Calu3 (cell line): Measurements from ENCODE around the gene PELO. TPM values are rescaled to one million over a fixed set of nuclear protein-coding genes. Genes with fewer than 3 reads are reported as not detected.

Experiments used
- BruUV-seq: library from RNA; stranded (reverse); fragments of 400-500 nt; replicated peaks from 2 replicates; lab custom pipeline; 2021; lab: Mats Ljungman, UMichigan
- CTCF ChIA-PET: fragments of 300-600 bp; sonication (Branson Sonifier 250); formaldehyde crosslinking; loops from one replicate; lab custom pipeline; 2022; ENCODE audit warnings: antibody characterized with exemption; lab: Charles Lee
- DNase-seq: peaks from one replicate; pipeline ENCODE4 v3.0.0; 2022
- H3K27ac Mint-ChIP-seq: one replicate; pipeline ENCODE4 v1.8.0; 2022; ENCODE audit warnings: mixed read lengths; ENCODE audit not compliant: unreplicated experiment
- H3K27me3 Mint-ChIP-seq: one replicate; pipeline ENCODE4 v1.8.0; 2022; ENCODE audit warnings: mixed read lengths; ENCODE audit not compliant: unreplicated experiment
- H3K36me3 Mint-ChIP-seq: one replicate; pipeline ENCODE4 v1.8.0; 2022; ENCODE audit warnings: mild to moderate bottlenecking, moderate library complexity, mixed read lengths; ENCODE audit not compliant: insufficient read depth, unreplicated experiment
- H3K4me1 Mint-ChIP-seq: one replicate; pipeline ENCODE4 v1.8.0; 2022; ENCODE audit warnings: mild to moderate bottlenecking, low read depth, mixed read lengths; ENCODE audit not compliant: unreplicated experiment
- H3K4me3 Mint-ChIP-seq: one replicate; pipeline ENCODE4 v1.8.0; 2022; ENCODE audit warnings: mild to moderate bottlenecking, low read depth, moderate library complexity, mixed read lengths; ENCODE audit not compliant: unreplicated experiment
- H3K9me3 Mint-ChIP-seq: one replicate; pipeline ENCODE4 v1.8.0; 2022; ENCODE audit warnings: low read depth, mixed read lengths; ENCODE audit not compliant: unreplicated experiment
- intact Hi-C: fragments of 100-400 bp; cut with micrococcal nuclease; formaldehyde crosslinking; loops from one replicate; pipeline ENCODE4 v1.10.0; 2022; ENCODE audit not compliant: unreplicated experiment
- total RNA-seq: library from RNA; stranded (reverse); gene quantifications from 2 replicates; pipeline ENCODE4 v1.2.3, GENCODE V29; 2022
- TF ChIP-seq, protein P1 (sequence below): fragments of 200-600 bp; IDR thresholded peaks from one replicate; pipeline ENCODE4 v1.8.0; 2022; ENCODE audit warnings: antibody characterized with exemption; ENCODE audit not compliant: unreplicated experiment

The PELO gene
- total RNA-seq, 1 experiment from 2014 or later, result 24.6 TPM

DNA sequence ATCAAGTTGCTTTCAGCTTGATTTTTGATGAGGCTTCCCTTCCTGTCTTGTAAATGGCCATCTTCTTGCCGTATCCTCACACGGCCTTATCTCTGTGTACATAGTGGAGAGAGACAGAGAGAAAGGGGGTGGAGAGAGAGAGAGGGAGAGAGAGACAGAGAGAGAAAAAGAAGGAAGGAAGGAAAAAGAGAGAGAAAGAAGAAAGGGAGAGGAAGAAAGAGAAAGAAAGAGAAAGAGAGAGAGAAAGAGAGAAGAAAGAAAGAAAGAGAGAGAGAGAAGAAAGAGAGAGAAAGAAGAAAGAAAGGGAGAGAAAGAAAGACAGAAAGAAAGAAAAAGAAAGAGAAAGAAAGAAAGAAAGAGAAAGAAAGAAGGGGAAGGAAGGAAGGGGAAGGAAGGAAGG is 46.6 kb downstream of the PELO start:
- no peaks in the 10 kb centered on the region for H3K27me3 Mint-ChIP-seq
- no peak overlapping the region for H3K4me3 Mint-ChIP-seq
- no peak for DNase-seq
- H3K9me3 Mint-ChIP-seq, result no peaks in the 10 kb centered on the region
- H3K4me1 Mint-ChIP-seq, result peaks cover 9% of the 10 kb centered on the region
- intact Hi-C loops, result no loop called here
- TF ChIP-seq, protein P1, sequence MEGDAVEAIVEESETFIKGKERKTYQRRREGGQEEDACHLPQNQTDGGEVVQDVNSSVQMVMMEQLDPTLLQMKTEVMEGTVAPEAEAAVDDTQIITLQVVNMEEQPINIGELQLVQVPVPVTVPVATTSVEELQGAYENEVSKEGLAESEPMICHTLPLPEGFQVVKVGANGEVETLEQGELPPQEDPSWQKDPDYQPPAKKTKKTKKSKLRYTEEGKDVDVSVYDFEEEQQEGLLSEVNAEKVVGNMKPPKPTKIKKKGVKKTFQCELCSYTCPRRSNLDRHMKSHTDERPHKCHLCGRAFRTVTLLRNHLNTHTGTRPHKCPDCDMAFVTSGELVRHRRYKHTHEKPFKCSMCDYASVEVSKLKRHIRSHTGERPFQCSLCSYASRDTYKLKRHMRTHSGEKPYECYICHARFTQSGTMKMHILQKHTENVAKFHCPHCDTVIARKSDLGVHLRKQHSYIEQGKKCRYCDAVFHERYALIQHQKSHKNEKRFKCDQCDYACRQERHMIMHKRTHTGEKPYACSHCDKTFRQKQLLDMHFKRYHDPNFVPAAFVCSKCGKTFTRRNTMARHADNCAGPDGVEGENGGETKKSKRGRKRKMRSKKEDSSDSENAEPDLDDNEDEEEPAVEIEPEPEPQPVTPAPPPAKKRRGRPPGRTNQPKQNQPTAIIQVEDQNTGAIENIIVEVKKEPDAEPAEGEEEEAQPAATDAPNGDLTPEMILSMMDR, result no peak
- CTCF ChIA-PET, result no interaction called here
- no peaks in the 10 kb centered on the region for H3K36me3 Mint-ChIP-seq
- H3K27ac Mint-ChIP-seq, result no peak overlapping the region
- no TSS peak for BruUV-seq

DNA sequence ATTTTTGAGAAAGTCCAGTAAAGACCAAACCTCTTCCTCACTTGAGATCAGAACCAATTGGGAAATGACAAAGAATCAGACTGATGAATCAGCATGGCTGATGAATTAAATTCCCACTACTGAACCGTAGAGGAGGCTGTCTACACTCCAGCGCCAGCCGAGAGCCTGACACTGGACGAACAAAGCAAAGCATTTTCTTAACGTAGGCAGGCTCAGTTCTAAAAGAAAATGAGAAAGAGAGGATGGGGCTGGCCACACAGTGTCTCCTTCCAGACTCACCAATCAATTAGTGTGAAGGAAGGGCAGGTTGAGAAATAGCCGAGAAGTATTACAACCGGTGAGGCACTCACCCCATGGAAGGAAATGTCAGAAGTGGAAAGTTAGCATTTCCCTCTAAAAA is 49.4 kb downstream of the PELO start:
- no peaks in the 10 kb centered on the region for H3K27me3 Mint-ChIP-seq
- no peak overlapping the region for H3K27ac Mint-ChIP-seq
- H3K36me3 Mint-ChIP-seq, result no peaks in the 10 kb centered on the region
- intact Hi-C loops, result no loop called here
- CTCF ChIA-PET, result no interaction called here
- TF ChIP-seq, protein P1, result no peak
- H3K4me3 Mint-ChIP-seq, result no peak overlapping the region
- H3K4me1 Mint-ChIP-seq, result peaks cover 9% of the 10 kb centered on the region
- no TSS peak for BruUV-seq
- no peaks in the 10 kb centered on the region for H3K9me3 Mint-ChIP-seq
- DNase-seq, result no peak

Other genes starting within 250 kb of the PELO start
- gene ITGA1, start within 50 bp of the PELO start, total RNA-seq, result 18.9 and 20.2 TPM in 2 replicates
- gene ITGA2, start 201.4 kb downstream of the PELO start, total RNA-seq, result 91.9 and 101 TPM in 2 replicates